Measurements from ENCODE around the gene DENND4A.

- TF ChIP-seq FOXP2 (optimal IDR thresholded peaks at IDR 0.05; ENCODE audit: borderline replicate concordance, extremely low read depth, extremely low read length, insufficient read depth) (no peak), TAF1 (IDR thresholded peaks at IDR 0.05; ENCODE audit: borderline replicate concordance, insufficient read depth, low read length) (no peak)
Observed at GRCh38 chr15:65634356-65634755, 157.7 kb downstream of the DENND4A start.

Measured in PFSK-1 (cell line).